HL-60 (cell line): ENCODE results near the gene F8.

Experiments
- DNase-seq, 2 experiments: peaks; one replicate each; pipeline ENCODE4 v3.0.0-alpha.2; 2010 to 2020; ENCODE audit warnings: low read depth in 1 of 2, low spot score in 1 of 2
- H3K27ac ChIP-seq: fragments of 250-450 bp; sonication (Bioruptor Pico); replicated peaks from 2 replicates; pipeline ENCODE4 v1.5.1; 2020; ENCODE audit warnings: mild to moderate bottlenecking, moderate library complexity
- H3K27me3 ChIP-seq: fragments of 250-450 bp; sonication (Bioruptor Pico); 2 replicates; pipeline ENCODE4 v1.5.1; 2021; ENCODE audit warnings: mild to moderate bottlenecking, moderate library complexity; ENCODE audit not compliant: insufficient read depth, poor library complexity, severe bottlenecking
- H3K4me3 ChIP-seq: replicated peaks from 2 replicates; pipeline ENCODE4 v1.5.1; 2011; ENCODE audit warnings: mild to moderate bottlenecking, control low read depth, low read length; ENCODE audit not compliant: insufficient read depth
- CTCF ChIP-seq: IDR thresholded peaks from one replicate; pipeline ENCODE4 v1.5.1; 2011; ENCODE audit warnings: low read length, control low read depth, inconsistent platforms; ENCODE audit not compliant: insufficient read depth
- GABPA ChIP-seq: IDR thresholded peaks from 2 replicates; pipeline ENCODE4 v1.6.1; 2012; ENCODE audit warnings: low read depth
- POLR2AphosphoS5 ChIP-seq: IDR thresholded peaks from 2 replicates; pipeline ENCODE4 v1.6.1; 2012; ENCODE audit warnings: low read depth
- REST ChIP-seq: IDR thresholded peaks from 2 replicates; pipeline ENCODE4 v1.6.1; 2012; ENCODE audit warnings: low read depth; ENCODE audit not compliant: insufficient replicate concordance
- SPI1 ChIP-seq: IDR thresholded peaks from 2 replicates; pipeline ENCODE4 v1.6.1; 2012; ENCODE audit warnings: low read depth, mild to moderate bottlenecking, borderline replicate concordance

F8 gene

GRCh38 chrX:155046129-155046810 lies 23.7 kb upstream of the F8 start:
- no peak for TF ChIP-seq REST
- no peak for TF ChIP-seq CTCF
- no peak overlapping the region for H3K27ac ChIP-seq
- H3K27me3 ChIP-seq: no peaks in the 10 kb centered on the region
- DNase-seq: no peak
- no peak overlapping the region for H3K4me3 ChIP-seq

DNA sequence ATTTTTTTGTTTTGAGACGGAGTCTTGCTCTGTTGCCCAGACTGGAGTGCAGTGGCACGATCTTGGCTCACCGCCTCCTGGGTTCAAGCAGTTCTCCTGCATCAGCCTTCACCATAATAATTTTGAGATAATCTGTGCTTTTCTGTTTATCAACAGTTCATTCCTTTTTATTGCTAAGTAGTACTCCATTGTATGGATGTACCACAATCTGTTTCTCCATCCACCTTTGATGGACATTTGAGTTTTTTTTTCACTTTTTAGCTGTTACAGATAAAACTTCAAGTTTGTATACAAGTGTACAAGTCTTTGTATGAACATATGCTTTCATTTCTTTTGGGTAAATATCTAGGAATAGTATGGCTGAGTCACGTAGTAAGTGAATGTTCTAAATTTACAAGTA lies 13.2 kb upstream of the F8 start:
- no peak for TF ChIP-seq REST
- no peak for TF ChIP-seq CTCF
- TF ChIP-seq SPI1: no peak
- TF ChIP-seq GABPA: no peak
- TF ChIP-seq POLR2AphosphoS5: no peak
- Histone ChIP-seq H3K27me3 (no peaks in the 10 kb centered on the region), H3K4me3 (no peak overlapping the region), H3K27ac (no peak overlapping the region)
- no peak for DNase-seq

- TF ChIP-seq POLR2AphosphoS5: no peak
- TF ChIP-seq GABPA: no peak
- TF ChIP-seq REST: no peak
- TF ChIP-seq SPI1: no peak
- TF ChIP-seq CTCF: no peak
- no peak for DNase-seq
- Histone ChIP-seq H3K27ac (no peak overlapping the region), H3K4me3 (no peak overlapping the region), H3K27me3 (no peaks in the 10 kb centered on the region)
These were observed 9.1 kb upstream of the F8 start for GRCh38 chrX:155031657-155032056.
